Right atrium auricular region (tissue), 2 donors: ENCODE results near the gene MAFB. TPM values are rescaled to one million over a fixed set of nuclear protein-coding genes. Genes with fewer than 3 reads are reported as not detected.

ENCODE experiments used
- DNase-seq: peaks from one replicate; pipeline ENCODE4 v3.0.0-alpha.2; 2019; ENCODE audit warnings: low spot score
- H3K27ac ChIP-seq, 2 donors: fragments of 200-600 bp; sonication (generic); 1 replicate in 1 of 2; 2 replicates in 1 of 2; pipeline ENCODE4 v1.5.1; 2016 to 2019
- H3K27me3 ChIP-seq, 2 donors: fragments of 200-600 bp; sonication (generic); one replicate each; pipeline versions ENCODE4 v1.5.1 to v1.6.0; 2017 to 2019
- H3K36me3 ChIP-seq: fragments of 200-600 bp; sonication (generic); one replicate; pipeline ENCODE4 v1.5.1; 2016
- H3K4me1 ChIP-seq, 2 donors: fragments of 200-600 bp; sonication (generic); one replicate each; pipeline versions ENCODE4 v1.5.1 to v1.6.0; 2017 to 2019
- H3K4me3 ChIP-seq, 2 donors: fragments of 200-600 bp; sonication (generic); 1 replicate in 1 of 2; 2 replicates in 1 of 2; pipeline ENCODE4 v1.5.1; 2017 to 2019; ENCODE audit warnings: mild to moderate bottlenecking in 1 of 2, moderate library complexity in 1 of 2
- H3K9me3 ChIP-seq, 2 donors: fragments of 200-600 bp; sonication (generic); one replicate each; pipeline ENCODE4 v1.5.1; 2019
- total RNA-seq, 2 donors: library from RNA; depleted of rRNA; stranded (reverse); fragments of >200 nt; gene quantifications; one replicate each; pipeline ENCODE4 v1.1.0, GENCODE V29; 2016
- TF ChIP-seq, protein P1 (sequence below), 2 donors: fragments of 200-600 bp; sonication (generic); IDR thresholded peaks; one replicate each; pipeline ENCODE4 v1.5.1; 2019; ENCODE audit warnings: antibody characterized with exemption in 2 of 2

Gene MAFB
- total RNA-seq, 2 donors from 2014 or later, result 14.2 to 31.7 TPM

DNA sequence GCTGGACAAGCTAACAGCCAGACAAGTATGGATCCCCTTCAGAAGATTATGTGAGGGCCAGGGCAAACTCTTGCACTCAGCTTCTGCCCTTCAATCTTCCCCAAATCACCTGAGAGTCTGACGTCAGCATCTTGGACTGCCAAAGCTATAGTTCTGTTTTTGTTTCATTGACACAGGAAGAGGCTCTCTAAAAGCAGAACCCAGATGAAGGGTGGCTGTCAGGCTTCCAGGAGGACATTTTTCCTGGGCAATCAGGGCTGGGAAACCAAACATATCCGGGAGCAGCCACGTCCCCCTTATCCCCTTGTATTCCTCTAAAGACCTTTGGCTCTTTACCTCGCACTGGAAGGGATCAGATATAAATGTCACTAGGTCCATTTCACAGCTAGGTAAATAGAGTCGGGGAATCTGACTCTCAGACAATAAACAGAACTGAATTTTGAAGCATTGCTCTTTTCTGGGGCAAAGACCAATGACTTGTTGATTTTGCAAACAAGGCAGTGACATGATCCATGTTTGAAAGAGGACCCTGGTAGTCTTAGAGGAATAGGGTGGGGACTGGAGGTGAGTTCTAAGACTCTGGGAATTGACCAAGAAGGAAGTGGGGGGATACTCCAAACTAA is 13.3 kb downstream of the MAFB start:
- H3K27ac ChIP-seq, result no peak overlapping the region
- no peaks in the 10 kb centered on the region for H3K36me3 ChIP-seq
- H3K4me1 ChIP-seq, result no peaks in the 10 kb centered on the region
- H3K9me3 ChIP-seq, result no peaks in the 10 kb centered on the region
- DNase-seq, result no peak
- H3K27me3 ChIP-seq, result no peaks in the 10 kb centered on the region
- TF ChIP-seq, protein P1, sequence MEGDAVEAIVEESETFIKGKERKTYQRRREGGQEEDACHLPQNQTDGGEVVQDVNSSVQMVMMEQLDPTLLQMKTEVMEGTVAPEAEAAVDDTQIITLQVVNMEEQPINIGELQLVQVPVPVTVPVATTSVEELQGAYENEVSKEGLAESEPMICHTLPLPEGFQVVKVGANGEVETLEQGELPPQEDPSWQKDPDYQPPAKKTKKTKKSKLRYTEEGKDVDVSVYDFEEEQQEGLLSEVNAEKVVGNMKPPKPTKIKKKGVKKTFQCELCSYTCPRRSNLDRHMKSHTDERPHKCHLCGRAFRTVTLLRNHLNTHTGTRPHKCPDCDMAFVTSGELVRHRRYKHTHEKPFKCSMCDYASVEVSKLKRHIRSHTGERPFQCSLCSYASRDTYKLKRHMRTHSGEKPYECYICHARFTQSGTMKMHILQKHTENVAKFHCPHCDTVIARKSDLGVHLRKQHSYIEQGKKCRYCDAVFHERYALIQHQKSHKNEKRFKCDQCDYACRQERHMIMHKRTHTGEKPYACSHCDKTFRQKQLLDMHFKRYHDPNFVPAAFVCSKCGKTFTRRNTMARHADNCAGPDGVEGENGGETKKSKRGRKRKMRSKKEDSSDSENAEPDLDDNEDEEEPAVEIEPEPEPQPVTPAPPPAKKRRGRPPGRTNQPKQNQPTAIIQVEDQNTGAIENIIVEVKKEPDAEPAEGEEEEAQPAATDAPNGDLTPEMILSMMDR (IDR thresholded peaks at IDR 0.05), result no peak
- no peak overlapping the region for H3K4me3 ChIP-seq

DNA sequence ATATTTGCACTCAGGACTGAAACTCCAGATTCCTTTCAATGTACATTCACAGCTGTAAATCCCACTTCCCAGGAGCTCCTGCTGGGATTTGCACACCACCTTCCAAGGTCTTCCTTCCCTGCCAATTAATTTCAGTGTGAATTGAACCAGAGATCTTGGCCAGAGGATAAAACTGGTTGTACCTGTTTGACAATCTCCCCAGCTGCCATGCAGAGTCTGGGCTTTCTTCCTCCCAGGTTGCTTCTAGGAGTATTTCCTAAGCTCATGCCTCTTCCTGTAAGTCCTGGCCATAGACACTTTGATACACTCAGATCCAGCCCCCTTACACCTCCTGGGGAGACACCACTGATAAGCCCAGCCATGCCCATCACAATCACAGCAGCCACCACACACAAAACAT is 15.6 kb downstream of the MAFB start:
- no peaks in the 10 kb centered on the region for H3K36me3 ChIP-seq

DNA sequence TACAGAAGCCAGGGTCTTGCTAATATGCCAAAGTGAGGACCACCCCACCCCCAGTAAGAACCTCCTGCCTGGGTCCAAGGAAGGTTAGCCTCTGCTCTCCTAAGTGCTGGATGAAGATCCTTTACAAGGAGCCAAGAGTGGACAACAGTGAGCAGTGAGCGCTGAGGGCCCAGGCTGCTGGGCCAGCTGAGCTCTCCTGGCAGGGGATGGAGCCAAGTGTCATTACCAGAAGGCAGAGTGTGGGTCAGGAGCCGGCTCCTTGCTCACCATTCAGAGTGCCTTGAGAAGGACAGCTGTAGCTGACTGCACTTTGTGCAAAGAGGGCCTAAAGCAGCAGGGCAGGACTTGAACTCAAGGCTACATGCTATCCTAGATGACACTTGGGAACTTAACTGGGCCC is 16.9 kb downstream of the MAFB start:
- no peaks in the 10 kb centered on the region for H3K36me3 ChIP-seq
- TF ChIP-seq, protein P1 (IDR thresholded peaks at IDR 0.05), result no peak
- no peak overlapping the region for H3K27ac ChIP-seq
- H3K27me3 ChIP-seq, result no peaks in the 10 kb centered on the region
- H3K9me3 ChIP-seq, result no peaks in the 10 kb centered on the region
- no peak for DNase-seq
- H3K4me3 ChIP-seq, result no peak overlapping the region
- no peaks in the 10 kb centered on the region for H3K4me1 ChIP-seq

More for the DNA sequence above, 15.6 kb downstream of the MAFB start:
- no peaks in the 10 kb centered on the region for H3K27me3 ChIP-seq
- DNase-seq, result no peak
- no peaks in the 10 kb centered on the region for H3K4me1 ChIP-seq
- TF ChIP-seq, protein P1 (IDR thresholded peaks at IDR 0.05), result no peak
- no peaks in the 10 kb centered on the region for H3K9me3 ChIP-seq
- H3K27ac ChIP-seq, result no peak overlapping the region
- H3K4me3 ChIP-seq, result no peak overlapping the region

DNA sequence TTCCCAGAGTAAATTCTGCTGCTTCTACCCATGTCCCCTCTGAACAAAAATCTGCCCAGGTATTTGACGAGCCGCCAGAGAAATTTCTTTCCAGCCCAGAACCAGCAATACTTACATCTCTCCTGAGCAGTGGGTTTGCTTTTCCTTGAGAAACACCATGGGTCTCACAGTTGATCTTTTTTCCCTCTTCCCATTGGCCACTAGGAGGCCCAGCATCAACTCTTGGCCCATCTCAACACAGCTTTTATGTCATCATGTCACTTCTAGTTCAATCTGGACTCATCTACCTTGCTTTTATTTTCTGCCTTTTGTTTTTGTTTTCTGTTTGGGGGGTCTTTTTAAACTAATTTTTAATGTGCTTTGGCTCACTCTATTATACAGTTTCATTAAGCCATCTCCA is 18.8 kb downstream of the MAFB start:
- TF ChIP-seq, protein P1 (IDR thresholded peaks at IDR 0.05), result no peak
- Histone ChIP-seq H3K36me3 (no peaks in the 10 kb centered on the region), H3K27me3 (no peaks in the 10 kb centered on the region), H3K4me1 (no peaks in the 10 kb centered on the region), H3K9me3 (no peaks in the 10 kb centered on the region), H3K27ac (no peak overlapping the region), H3K4me3 (no peak overlapping the region)
- no peak for DNase-seq

DNA sequence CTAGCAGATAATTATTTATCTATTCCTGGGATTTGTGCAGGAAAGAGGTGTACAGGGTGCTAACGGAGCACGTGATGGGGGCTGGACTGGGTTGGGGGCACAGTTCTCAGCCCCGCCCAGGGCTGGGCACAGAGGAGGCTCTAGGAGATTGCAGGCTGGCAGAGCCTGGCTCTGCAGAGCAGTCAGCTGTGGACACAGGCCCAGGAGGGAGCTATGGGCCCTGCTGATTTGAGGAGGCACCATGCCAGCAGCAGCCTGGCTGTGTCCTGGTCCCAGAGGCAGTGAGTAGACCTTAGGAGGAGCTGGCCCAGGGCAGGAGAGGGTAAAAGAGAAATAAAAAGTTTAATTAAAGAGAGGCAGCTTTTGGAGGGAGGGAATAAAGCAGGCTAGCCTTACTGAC is 19.3 kb downstream of the MAFB start:
- no peak overlapping the region for H3K4me3 ChIP-seq
- TF ChIP-seq, protein P1 (IDR thresholded peaks at IDR 0.05), result no peak
- H3K27me3 ChIP-seq, result no peaks in the 10 kb centered on the region
- no peaks in the 10 kb centered on the region for H3K4me1 ChIP-seq
- DNase-seq, result no peak
- no peaks in the 10 kb centered on the region for H3K36me3 ChIP-seq
- H3K27ac ChIP-seq, result no peak overlapping the region
- no peaks in the 10 kb centered on the region for H3K9me3 ChIP-seq
